ENCODE measurements around the gene DENND4A. TPM values are rescaled to one million over a fixed set of nuclear protein-coding genes. Genes with fewer than 3 reads are reported as not detected.

The DENND4A gene
- total RNA-seq, 1 experiment from 2014 or later, result 14.4 TPM

- CTCF ChIA-PET, result no interaction called here
- H3K27ac ChIP-seq (ENCODE audit: low read length), result no peak overlapping the region
- BruUV-seq (replicated peaks), result no TSS peak
- ATAC-seq, result no peak
- TF ChIP-seq REST (IDR thresholded peaks at IDR 0.05; ENCODE audit: insufficient read depth in 1 of 2, low read depth in 2 of 2, low read length in 1 of 2) (no peak), POLR2AphosphoS5 (IDR thresholded peaks at IDR 0.05; ENCODE audit: low read depth, low read length) (no peak), TCF7L2 (IDR thresholded peaks at IDR 0.05; ENCODE audit: low read depth, low read length) (no peak), CTCF (IDR thresholded peaks at IDR 0.05) (no peak), SIN3A (IDR thresholded peaks at IDR 0.05; ENCODE audit: borderline replicate concordance, insufficient read depth, low read depth, low read length) (no peak)
- in situ Hi-C loops (cut with HindIII; ENCODE audit: low pct_unique_long_range_greater_than_20kb, low sequenced_read_pairs), result no loop called here
- intact Hi-C loops (cut with micrococcal nuclease; ENCODE audit: unreplicated experiment), result no loop called here
- DNase-seq (ENCODE audit: low read depth, low spot score), result no peak
- H3K4me1 ChIP-seq (ENCODE audit: control insufficient read depth, insufficient read depth, low read length), result no peaks in the 10 kb centered on the region; the same call in 1 of the 2 replicates
- no peaks in the 10 kb centered on the region for H3K9me3 ChIP-seq (ENCODE audit: control insufficient read depth, insufficient read depth, low read depth, low read length)
- POLR2A ChIA-PET, result interaction anchor here (0.6 to 0.7 kb wide), 2 partner anchors 22 to 106 kb away, joined by 7 to 20 read pairs; partner anchors contain the start of gene RAB11A
- no peaks in the 10 kb centered on the region for H3K27me3 ChIP-seq (ENCODE audit: control insufficient read depth, insufficient read depth, low read length)
- no peaks in the 10 kb centered on the region for H3K36me3 ChIP-seq (ENCODE audit: control insufficient read depth, insufficient read depth, low read length)
- H3K4me3 ChIP-seq (ENCODE audit: low read depth in 2 of 2, low read length in 2 of 2), result no peak overlapping the region
Observed at GRCh38 chr15:65762914-65763787, 28.9 kb downstream of the DENND4A start.

DNA sequence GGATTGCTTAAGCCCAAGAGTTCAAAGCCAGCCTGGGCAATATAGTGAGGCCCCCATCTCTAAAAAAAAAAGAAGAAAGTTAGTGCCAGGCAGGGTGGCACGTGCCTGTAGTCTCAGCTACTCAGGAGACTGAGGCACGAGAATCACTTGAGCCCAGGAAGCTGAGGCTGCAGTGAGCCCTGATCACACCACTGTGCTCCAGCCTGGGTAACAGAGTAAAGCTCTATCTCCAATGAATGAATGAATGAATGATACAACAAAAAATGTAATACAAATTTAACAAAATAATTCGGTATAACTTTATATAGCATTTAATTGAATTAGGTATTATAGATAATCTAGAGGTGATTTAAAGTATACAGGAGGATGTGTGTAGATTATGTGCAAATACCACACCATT lies 29.7 kb downstream of the DENND4A start:
- Histone ChIP-seq H3K4me3 (ENCODE audit: low read depth in 2 of 2, low read length in 2 of 2) (no peak overlapping the region), H3K36me3 (ENCODE audit: control insufficient read depth, insufficient read depth, low read length) (no peaks in the 10 kb centered on the region), H3K27me3 (ENCODE audit: control insufficient read depth, insufficient read depth, low read length) (no peaks in the 10 kb centered on the region), H3K9me3 (ENCODE audit: control insufficient read depth, insufficient read depth, low read depth, low read length) (no peaks in the 10 kb centered on the region), H3K4me1 (ENCODE audit: control insufficient read depth, insufficient read depth, low read length) (no peaks in the 10 kb centered on the region; the same call in 1 of the 2 replicates), H3K27ac (ENCODE audit: low read length) (no peak overlapping the region)
- TF ChIP-seq SIN3A (IDR thresholded peaks at IDR 0.05; ENCODE audit: borderline replicate concordance, insufficient read depth, low read depth, low read length) (no peak), CTCF (IDR thresholded peaks at IDR 0.05) (no peak), REST (IDR thresholded peaks at IDR 0.05; ENCODE audit: insufficient read depth in 1 of 2, low read depth in 2 of 2, low read length in 1 of 2) (no peak), TCF7L2 (IDR thresholded peaks at IDR 0.05; ENCODE audit: low read depth, low read length) (no peak), POLR2AphosphoS5 (IDR thresholded peaks at IDR 0.05; ENCODE audit: low read depth, low read length) (no peak)
- ATAC-seq (no peak), DNase-seq (ENCODE audit: low read depth, low spot score) (no peak)
- intact Hi-C loops (cut with micrococcal nuclease; ENCODE audit: unreplicated experiment), result no loop called here
- ChIA-PET CTCF (no interaction called here), POLR2A (no interaction called here)
- no TSS peak for BruUV-seq (replicated peaks)
- in situ Hi-C loops (cut with HindIII; ENCODE audit: low pct_unique_long_range_greater_than_20kb, low sequenced_read_pairs), result no loop called here

Measured in Panc1 (cell line).